ENCODE data around the gene ANKRD44.

The ANKRD44 gene

GRCh38 chr2:197312186-197312585 lies 1.6 kb upstream of the ANKRD44 start:
- Histone ChIP-seq H3K4me1 (ENCODE audit: control insufficient read depth, insufficient read depth, low read length) (peaks cover 17% of the 10 kb centered on the region), H3K9ac (ENCODE audit: low read depth, low read length) (no peak overlapping the region), H3K4me2 (ENCODE audit: low read length) (no peak overlapping the region), H3K9me3 (replicated peaks; ENCODE audit: low read length) (no peaks in the 10 kb centered on the region), H3K27me3 (ENCODE audit: control insufficient read depth, insufficient read depth, low read length) (peaks cover 4% of the 10 kb centered on the region), H3K4me3 (ENCODE audit: low read length) (no peak overlapping the region), H3K36me3 (ENCODE audit: insufficient read depth, low read length) (no peaks in the 10 kb centered on the region)

GRCh38 chr2:197311421-197312033 lies 947 bp upstream of the ANKRD44 start:
- peak overlapping the region; percentile 71 for H3K9ac ChIP-seq (ENCODE audit: low read depth, low read length)

GRCh38 chr2:197310987-197311420 lies 424 bp upstream of the ANKRD44 start:
- no peaks in the 10 kb centered on the region for H3K9me3 ChIP-seq (replicated peaks; ENCODE audit: low read length)
- peaks cover 26% of the 10 kb centered on the region for H3K4me1 ChIP-seq (ENCODE audit: control insufficient read depth, insufficient read depth, low read length)
- peak overlapping the region; percentile 92 for H3K4me3 ChIP-seq (ENCODE audit: low read length)
- no peaks in the 10 kb centered on the region for H3K36me3 ChIP-seq (ENCODE audit: insufficient read depth, low read length)
- peak overlapping the region; percentile 71 for H3K9ac ChIP-seq (ENCODE audit: low read depth, low read length)
- H3K27me3 ChIP-seq (ENCODE audit: control insufficient read depth, insufficient read depth, low read length): peaks cover 4% of the 10 kb centered on the region
- peak overlapping the region; percentile 91 for H3K4me2 ChIP-seq (ENCODE audit: low read length)

More at GRCh38 chr2:197311421-197312033, 947 bp upstream of the ANKRD44 start:
- Histone ChIP-seq H3K4me2 (ENCODE audit: low read length) (peak overlapping the region; percentile 91), H3K9me3 (replicated peaks; ENCODE audit: low read length) (no peaks in the 10 kb centered on the region), H3K36me3 (ENCODE audit: insufficient read depth, low read length) (no peaks in the 10 kb centered on the region), H3K4me3 (ENCODE audit: low read length) (peak overlapping the region; percentile 92), H3K27me3 (ENCODE audit: control insufficient read depth, insufficient read depth, low read length) (peaks cover 4% of the 10 kb centered on the region), H3K4me1 (ENCODE audit: control insufficient read depth, insufficient read depth, low read length) (peaks cover 23% of the 10 kb centered on the region)

GRCh38 chr2:197309691-197310231 lies 819 bp downstream of the ANKRD44 start:
- H3K4me3 ChIP-seq (ENCODE audit: low read length): peak overlapping the region; percentile 92
- peak overlapping the region; percentile 99 for H3K4me2 ChIP-seq (ENCODE audit: low read length)
- H3K9me3 ChIP-seq (replicated peaks; ENCODE audit: low read length): no peaks in the 10 kb centered on the region
- peak overlapping the region; percentile 80 for H3K9ac ChIP-seq (ENCODE audit: low read depth, low read length)
- H3K4me1 ChIP-seq (ENCODE audit: control insufficient read depth, insufficient read depth, low read length): peaks cover 26% of the 10 kb centered on the region
- H3K27me3 ChIP-seq (ENCODE audit: control insufficient read depth, insufficient read depth, low read length): no peaks in the 10 kb centered on the region
- no peaks in the 10 kb centered on the region for H3K36me3 ChIP-seq (ENCODE audit: insufficient read depth, low read length)

GRCh38 chr2:197308996-197309690 lies 1.4 kb downstream of the ANKRD44 start:
- Histone ChIP-seq H3K4me3 (ENCODE audit: low read length) (peak overlapping the region; percentile 92), H3K4me1 (ENCODE audit: control insufficient read depth, insufficient read depth, low read length) (peaks cover 26% of the 10 kb centered on the region), H3K9ac (ENCODE audit: low read depth, low read length) (peak overlapping the region; percentile 80)

GRCh38 chr2:197308585-197308984 lies 2.0 kb downstream of the ANKRD44 start:
- no peak overlapping the region for H3K4me3 ChIP-seq (ENCODE audit: low read length)
- H3K9ac ChIP-seq (ENCODE audit: low read depth, low read length): no peak overlapping the region
- H3K4me1 ChIP-seq (ENCODE audit: control insufficient read depth, insufficient read depth, low read length): peaks cover 26% of the 10 kb centered on the region
- no peaks in the 10 kb centered on the region for H3K36me3 ChIP-seq (ENCODE audit: insufficient read depth, low read length)
- H3K9me3 ChIP-seq (replicated peaks; ENCODE audit: low read length): no peaks in the 10 kb centered on the region
- no peak overlapping the region for H3K4me2 ChIP-seq (ENCODE audit: low read length)
- no peaks in the 10 kb centered on the region for H3K27me3 ChIP-seq (ENCODE audit: control insufficient read depth, insufficient read depth, low read length)

More at GRCh38 chr2:197308996-197309690, 1.4 kb downstream of the ANKRD44 start:
- no peaks in the 10 kb centered on the region for H3K36me3 ChIP-seq (ENCODE audit: insufficient read depth, low read length)
- H3K9me3 ChIP-seq (replicated peaks; ENCODE audit: low read length): no peaks in the 10 kb centered on the region
- H3K27me3 ChIP-seq (ENCODE audit: control insufficient read depth, insufficient read depth, low read length): no peaks in the 10 kb centered on the region
- H3K4me2 ChIP-seq (ENCODE audit: low read length): peak overlapping the region; percentile 99

- Histone ChIP-seq H3K4me2 (ENCODE audit: low read length) (no peak overlapping the region), H3K27me3 (ENCODE audit: control insufficient read depth, insufficient read depth, low read length) (no peaks in the 10 kb centered on the region), H3K4me3 (ENCODE audit: low read length) (no peak overlapping the region), H3K9ac (ENCODE audit: low read depth, low read length) (no peak overlapping the region), H3K9me3 (replicated peaks; ENCODE audit: low read length) (no peaks in the 10 kb centered on the region), H3K4me1 (ENCODE audit: control insufficient read depth, insufficient read depth, low read length) (peaks cover 26% of the 10 kb centered on the region), H3K36me3 (ENCODE audit: insufficient read depth, low read length) (no peaks in the 10 kb centered on the region)
Measured at GRCh38 chr2:197307933-197308521, 2.6 kb downstream of the ANKRD44 start.

- H3K4me2 ChIP-seq (ENCODE audit: low read length): no peak overlapping the region
- H3K4me1 ChIP-seq (ENCODE audit: control insufficient read depth, insufficient read depth, low read length): peaks cover 26% of the 10 kb centered on the region
- H3K36me3 ChIP-seq (ENCODE audit: insufficient read depth, low read length): no peaks in the 10 kb centered on the region
- no peaks in the 10 kb centered on the region for H3K27me3 ChIP-seq (ENCODE audit: control insufficient read depth, insufficient read depth, low read length)
- H3K9me3 ChIP-seq (replicated peaks; ENCODE audit: low read length): no peaks in the 10 kb centered on the region
- H3K9ac ChIP-seq (ENCODE audit: low read depth, low read length): no peak overlapping the region
- no peak overlapping the region for H3K4me3 ChIP-seq (ENCODE audit: low read length)
Measured at GRCh38 chr2:197307236-197307932, 3.2 kb downstream of the ANKRD44 start.

GRCh38 chr2:197306696-197307040 lies 3.9 kb downstream of the ANKRD44 start:
- no peak overlapping the region for H3K4me3 ChIP-seq (ENCODE audit: low read length)
- H3K27me3 ChIP-seq (ENCODE audit: control insufficient read depth, insufficient read depth, low read length): no peaks in the 10 kb centered on the region
- peaks cover 25% of the 10 kb centered on the region for H3K4me1 ChIP-seq (ENCODE audit: control insufficient read depth, insufficient read depth, low read length)
- H3K9ac ChIP-seq (ENCODE audit: low read depth, low read length): no peak overlapping the region
- no peaks in the 10 kb centered on the region for H3K36me3 ChIP-seq (ENCODE audit: insufficient read depth, low read length)
- no peak overlapping the region for H3K4me2 ChIP-seq (ENCODE audit: low read length)
- no peaks in the 10 kb centered on the region for H3K9me3 ChIP-seq (replicated peaks; ENCODE audit: low read length)

- Histone ChIP-seq H3K27me3 (ENCODE audit: control insufficient read depth, insufficient read depth, low read length) (no peaks in the 10 kb centered on the region), H3K36me3 (ENCODE audit: insufficient read depth, low read length) (no peaks in the 10 kb centered on the region), H3K9ac (ENCODE audit: low read depth, low read length) (no peak overlapping the region), H3K4me2 (ENCODE audit: low read length) (no peak overlapping the region), H3K4me1 (ENCODE audit: control insufficient read depth, insufficient read depth, low read length) (peaks cover 20% of the 10 kb centered on the region), H3K9me3 (replicated peaks; ENCODE audit: low read length) (no peaks in the 10 kb centered on the region), H3K4me3 (ENCODE audit: low read length) (no peak overlapping the region)
Measured at GRCh38 chr2:197306024-197306695, 4.4 kb downstream of the ANKRD44 start.

GRCh38 chr2:197304556-197305011 lies 6.0 kb downstream of the ANKRD44 start:
- H3K4me2 ChIP-seq (ENCODE audit: low read length): no peak overlapping the region
- peaks cover 15% of the 10 kb centered on the region for H3K4me1 ChIP-seq (ENCODE audit: control insufficient read depth, insufficient read depth, low read length)
- H3K36me3 ChIP-seq (ENCODE audit: insufficient read depth, low read length): no peaks in the 10 kb centered on the region
- H3K9me3 ChIP-seq (replicated peaks; ENCODE audit: low read length): no peaks in the 10 kb centered on the region
- no peak overlapping the region for H3K9ac ChIP-seq (ENCODE audit: low read depth, low read length)
- H3K4me3 ChIP-seq (ENCODE audit: low read length): no peak overlapping the region
- no peaks in the 10 kb centered on the region for H3K27me3 ChIP-seq (ENCODE audit: control insufficient read depth, insufficient read depth, low read length)
